CD4-positive, alpha-beta T cell treated with Interferon gamma for 1 hour (primary cell): ENCODE data around the gene ACSS1.

Experiments used
- DNase-seq: peaks from one replicate; pipeline ENCODE4 v3.0.0-alpha.2; 2020

Gene ACSS1

GRCh38 chr20:24970030-24970553 is 87.8 kb downstream of the ACSS1 start:
- DNase-seq = no peak

GRCh38 chr20:24969186-24970029 is 88.5 kb downstream of the ACSS1 start:
- DNase-seq = no peak

- DNase-seq = no peak
Observed at GRCh38 chr20:24968278-24968800, 89.6 kb downstream of the ACSS1 start.

GRCh38 chr20:24966317-24967012 is 91.5 kb downstream of the ACSS1 start:
- no peak for DNase-seq

GRCh38 chr20:24965065-24965919 is 92.6 kb downstream of the ACSS1 start:
- no peak for DNase-seq

- DNase-seq = no peak
Observed at GRCh38 chr20:24964506-24964840, 93.5 kb downstream of the ACSS1 start.

GRCh38 chr20:24963672-24964505 is 94.0 kb downstream of the ACSS1 start:
- no peak for DNase-seq

- DNase-seq = no peak
Observed at GRCh38 chr20:24962510-24962909, 95.4 kb downstream of the ACSS1 start.

- DNase-seq = no peak
Observed at GRCh38 chr20:24962182-24962492, 95.8 kb downstream of the ACSS1 start.

- no peak for DNase-seq
Observed at GRCh38 chr20:24961384-24962181, 96.4 kb downstream of the ACSS1 start.

GRCh38 chr20:24960861-24961260 is 97.1 kb downstream of the ACSS1 start:
- DNase-seq = no peak

GRCh38 chr20:24960302-24960801 is 97.6 kb downstream of the ACSS1 start:
- DNase-seq = no peak

GRCh38 chr20:24959591-24960301 is 98.2 kb downstream of the ACSS1 start:
- DNase-seq = no peak

GRCh38 chr20:24958506-24959385 is 99.2 kb downstream of the ACSS1 start:
- no peak for DNase-seq

- DNase-seq = no peak
Observed at GRCh38 chr20:24957326-24958016, 100.5 kb downstream of the ACSS1 start.
